ENCODE measurements around the gene TMEM123. TPM values are rescaled to one million over a fixed set of nuclear protein-coding genes. Genes with fewer than 3 reads are reported as not detected.

TMEM123 gene
- total and polyA plus RNA-seq, 10 of the 15 experiments (the other 5 are each of a cell fraction or from before 2014, with no cell fraction given) = 35.1 to 667 (median 123) TPM

GRCh38 chr11:102488208-102488607 lies 35.6 kb upstream of the TMEM123 start:
- DNase-seq (ENCODE audit: low read depth, low spot score) (no peak), FAIRE-seq (peak; percentile 38), ATAC-seq (peak; percentile 86)
- no TSS peak for BruUV-seq (replicated peaks)
- Histone ChIP-seq H3K9me3 (replicated peaks; ENCODE audit: control insufficient read depth, insufficient read depth, low read length) (no peaks in the 10 kb centered on the region), H3K27ac (ENCODE audit: control insufficient read depth, insufficient read depth) (no peak overlapping the region), H2AFZ (ENCODE audit: control insufficient read depth, low read depth, low read length) (no peak overlapping the region), H3K9ac (ENCODE audit: control insufficient read depth, insufficient read depth, low read length) (no peak overlapping the region), H3K36me3 (ENCODE audit: control insufficient read depth in 2 of 2, insufficient read depth in 2 of 2, low read length in 1 of 2) (no peaks in the 10 kb centered on the region), H3K4me1 (ENCODE audit: control insufficient read depth, insufficient read depth, low read length) (peaks cover 18% of the 10 kb centered on the region), H4K20me1 (ENCODE audit: control insufficient read depth, insufficient read depth) (no peaks in the 10 kb centered on the region), H3K4me2 (ENCODE audit: control insufficient read depth, insufficient read depth) (no peak overlapping the region), H3K79me2 (ENCODE audit: control insufficient read depth, insufficient read depth, low read length) (no peaks in the 10 kb centered on the region), H3K27me3 (replicated peaks in 1 of 2; ENCODE audit: control insufficient read depth in 2 of 2, insufficient read depth in 2 of 2, low read length in 1 of 2) (0 out of 4 replicates have a peak, but pooled peaks cover 0 to 3% of the 10 kb centered on the region in 2 experiments), H3K4me3 (no peak overlapping the region)
- ChIA-PET RAD21 (ENCODE audit: unreplicated experiment) (interaction anchor here (0.8 to 2.8 kb wide), 9 partner anchors 9 to 178 kb away, joined by 3 to 11 read pairs (median 3); no protein-coding TSS in a partner anchor), POLR2A (interaction anchor here (0.7 kb wide), 1 partner anchor 12 kb away, joined by 3 read pairs; no protein-coding TSS in a partner anchor), CTCF (interaction anchor here (0.7 to 2.9 kb wide), 9 partner anchors 11 to 200 kb away, joined by 3 to 24 read pairs (median 4); no protein-coding TSS in a partner anchor), SMC1A (ENCODE audit: uncharacterized antibody, unreplicated experiment) (interaction anchor here (0.7 to 4.4 kb wide), 18 partner anchors 9 to 194 kb away, joined by 3 to 17 read pairs (median 4); no protein-coding TSS in a partner anchor)
- in situ Hi-C loops (cut with MboI) = loop anchor here (25.0 kb wide), 1 partner anchor 101 kb away; no protein-coding TSS in a partner anchor
- intact Hi-C loops (cut with micrococcal nuclease; ENCODE audit: unreplicated experiment) = no loop called here
- WGBS (ENCODE audit: insufficient coverage, insufficient replicate concordance, low lambda C conversion rate, missing lambda C conversion rate) = 2% methylated on average over 3 of the region's 3 CpGs
- TF ChIP-seq, protein P1, sequence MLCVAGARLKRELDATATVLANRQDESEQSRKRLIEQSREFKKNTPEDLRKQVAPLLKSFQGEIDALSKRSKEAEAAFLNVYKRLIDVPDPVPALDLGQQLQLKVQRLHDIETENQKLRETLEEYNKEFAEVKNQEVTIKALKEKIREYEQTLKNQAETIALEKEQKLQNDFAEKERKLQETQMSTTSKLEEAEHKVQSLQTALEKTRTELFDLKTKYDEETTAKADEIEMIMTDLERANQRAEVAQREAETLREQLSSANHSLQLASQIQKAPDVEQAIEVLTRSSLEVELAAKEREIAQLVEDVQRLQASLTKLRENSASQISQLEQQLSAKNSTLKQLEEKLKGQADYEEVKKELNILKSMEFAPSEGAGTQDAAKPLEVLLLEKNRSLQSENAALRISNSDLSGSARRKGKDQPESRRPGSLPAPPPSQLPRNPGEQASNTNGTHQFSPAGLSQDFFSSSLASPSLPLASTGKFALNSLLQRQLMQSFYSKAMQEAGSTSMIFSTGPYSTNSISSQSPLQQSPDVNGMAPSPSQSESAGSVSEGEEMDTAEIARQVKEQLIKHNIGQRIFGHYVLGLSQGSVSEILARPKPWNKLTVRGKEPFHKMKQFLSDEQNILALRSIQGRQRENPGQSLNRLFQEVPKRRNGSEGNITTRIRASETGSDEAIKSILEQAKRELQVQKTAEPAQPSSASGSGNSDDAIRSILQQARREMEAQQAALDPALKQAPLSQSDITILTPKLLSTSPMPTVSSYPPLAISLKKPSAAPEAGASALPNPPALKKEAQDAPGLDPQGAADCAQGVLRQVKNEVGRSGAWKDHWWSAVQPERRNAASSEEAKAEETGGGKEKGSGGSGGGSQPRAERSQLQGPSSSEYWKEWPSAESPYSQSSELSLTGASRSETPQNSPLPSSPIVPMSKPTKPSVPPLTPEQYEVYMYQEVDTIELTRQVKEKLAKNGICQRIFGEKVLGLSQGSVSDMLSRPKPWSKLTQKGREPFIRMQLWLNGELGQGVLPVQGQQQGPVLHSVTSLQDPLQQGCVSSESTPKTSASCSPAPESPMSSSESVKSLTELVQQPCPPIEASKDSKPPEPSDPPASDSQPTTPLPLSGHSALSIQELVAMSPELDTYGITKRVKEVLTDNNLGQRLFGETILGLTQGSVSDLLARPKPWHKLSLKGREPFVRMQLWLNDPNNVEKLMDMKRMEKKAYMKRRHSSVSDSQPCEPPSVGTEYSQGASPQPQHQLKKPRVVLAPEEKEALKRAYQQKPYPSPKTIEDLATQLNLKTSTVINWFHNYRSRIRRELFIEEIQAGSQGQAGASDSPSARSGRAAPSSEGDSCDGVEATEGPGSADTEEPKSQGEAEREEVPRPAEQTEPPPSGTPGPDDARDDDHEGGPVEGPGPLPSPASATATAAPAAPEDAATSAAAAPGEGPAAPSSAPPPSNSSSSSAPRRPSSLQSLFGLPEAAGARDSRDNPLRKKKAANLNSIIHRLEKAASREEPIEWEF (IDR thresholded peaks at IDR 0.05; ENCODE audit: insufficient replicate concordance, low read depth, low read length) = no peak
- no peak for TF ChIP-seq POLR2AphosphoS2 (IDR thresholded peaks at IDR 0.05; ENCODE audit: low read depth, low read length)
- no peak for TF ChIP-seq NFYA (IDR thresholded peaks at IDR 0.05; ENCODE audit: borderline replicate concordance, low read depth, low read length)
- TF ChIP-seq ZNF592 (IDR thresholded peaks at IDR 0.05) = no peak
- no peak for TF ChIP-seq TARDBP (IDR thresholded peaks at IDR 0.05; ENCODE audit: borderline replicate concordance)
- TF ChIP-seq ZZZ3 (IDR thresholded peaks at IDR 0.05; ENCODE audit: control insufficient read depth, insufficient read length, low read depth) = no peak
- no peak for TF ChIP-seq BCL11A (IDR thresholded peaks at IDR 0.05; ENCODE audit: low read depth, low read length)
- no peak for TF ChIP-seq EZH2 (IDR thresholded peaks at IDR 0.05; ENCODE audit: borderline replicate concordance, control insufficient read depth, low read depth, low read length)
- no peak for TF ChIP-seq CHD4 (IDR thresholded peaks at IDR 0.05)
- 0 out of 2 replicates have a peak, but pooled peaks have one; percentile 14 for TF ChIP-seq CREB1 (IDR thresholded peaks at IDR 0.05; ENCODE audit: low read depth)
- no peak for TF ChIP-seq ZBTB4 (CRISPR knock-in tag; IDR thresholded peaks at IDR 0.05)

Data from GM12878 (cell line).